Ureter (tissue), 1 donor: Measurements from ENCODE around the gene TRIP10. TPM values are rescaled to one million over a fixed set of nuclear protein-coding genes. Genes with fewer than 3 reads are reported as not detected.
"Not testable (repeated sequence)": the region's sequence is repeated elsewhere in the genome, so short reads cannot be mapped to it uniquely, and the experiment has no call there.

Source experiments
- DNase-seq: peaks from one replicate; pipeline ENCODE4 v3.0.0-alpha.2; 2020; ENCODE audit warnings: low spot score
- total RNA-seq: library from RNA; stranded (reverse); gene quantifications from one replicate; pipeline ENCODE4 v1.2.4, GENCODE V29; 2023
- donor health status: DM: yes; HTN: yes; CAD: no.

TRIP10 gene
- 86.0 TPM for total RNA-seq

DNA sequence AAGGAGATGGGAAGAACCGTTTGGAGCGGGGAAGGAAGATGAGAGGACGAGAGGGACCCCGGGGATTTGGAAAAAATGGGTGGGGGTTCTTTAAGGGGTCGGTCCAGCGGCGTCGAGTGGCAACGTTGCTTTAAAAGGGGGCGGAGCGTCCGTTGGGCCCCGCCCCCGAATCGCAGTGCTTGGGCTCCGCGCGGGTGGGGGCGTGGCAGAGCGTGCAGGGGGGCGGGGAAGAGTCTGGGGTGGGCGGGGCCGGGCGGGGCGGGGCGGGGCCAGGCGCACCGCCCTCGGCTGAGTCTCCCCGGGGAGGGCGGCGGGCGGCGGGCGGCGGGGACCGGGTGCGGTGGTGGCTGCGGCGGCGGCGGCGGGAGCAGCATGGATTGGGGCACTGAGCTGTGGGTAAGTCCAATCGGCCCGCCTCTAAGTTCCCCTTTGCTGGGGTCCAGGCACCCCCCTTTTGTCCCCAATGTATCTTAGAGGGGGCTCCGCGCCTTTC lies at the start of gene TRIP10:
Gene TRIP10, plus strand, starts transcription at position 291 of the 493 bp plus-strand sequence. Its CDS starts 82 bp downstream, at position 373.
- peak; percentile 88 for DNase-seq

DNA sequence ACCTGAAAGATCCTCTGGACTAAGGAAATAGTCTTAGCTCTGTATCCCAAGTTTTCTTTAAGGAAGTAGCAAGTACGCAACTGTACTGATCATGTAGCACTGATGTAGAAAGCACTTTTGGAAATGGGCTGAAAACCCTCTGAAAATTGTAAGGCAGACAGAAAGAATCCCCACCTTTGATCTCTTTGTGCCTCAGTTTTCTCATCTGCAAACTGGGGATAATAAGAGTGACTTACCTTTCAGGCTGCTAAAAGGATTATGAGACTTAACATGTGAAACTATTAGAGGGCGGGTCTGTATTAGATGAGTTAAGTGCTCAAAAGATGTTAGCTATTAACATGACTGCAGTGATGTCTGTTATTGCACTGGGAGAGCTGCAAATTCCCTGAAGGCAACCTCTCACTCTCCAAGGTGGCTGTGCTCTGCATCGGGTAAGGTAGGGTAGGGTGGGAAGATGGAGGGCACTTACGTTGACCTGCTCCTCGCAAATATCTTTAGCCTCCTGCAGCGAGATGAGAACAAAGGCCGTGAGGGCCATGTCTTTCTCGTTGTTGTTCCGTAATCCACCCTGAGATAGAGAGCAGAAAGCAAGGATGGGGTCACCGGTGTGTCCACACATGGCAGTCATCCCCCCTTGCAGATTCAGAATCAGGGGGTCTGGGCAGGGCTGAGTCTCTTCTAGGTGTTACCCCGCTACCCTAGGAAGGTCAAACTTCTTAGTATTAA lies 49.2 kb upstream of the TRIP10 start:
- no peak for DNase-seq

- no peak for DNase-seq
Observed at GRCh38 chr19:6691342-6691741, 48.1 kb upstream of the TRIP10 start.

- no peak for DNase-seq
Observed at GRCh38 chr19:6692027-6692426, 47.5 kb upstream of the TRIP10 start.

GRCh38 chr19:6693056-6693471 lies 46.4 kb upstream of the TRIP10 start:
- no peak for DNase-seq

GRCh38 chr19:6693681-6694080 lies 45.8 kb upstream of the TRIP10 start:
- DNase-seq, result no peak

- DNase-seq, result no peak
Observed at GRCh38 chr19:6694147-6694815, 45.2 kb upstream of the TRIP10 start.

GRCh38 chr19:6696239-6696820 lies 43.1 kb upstream of the TRIP10 start:
- no peak for DNase-seq

DNA sequence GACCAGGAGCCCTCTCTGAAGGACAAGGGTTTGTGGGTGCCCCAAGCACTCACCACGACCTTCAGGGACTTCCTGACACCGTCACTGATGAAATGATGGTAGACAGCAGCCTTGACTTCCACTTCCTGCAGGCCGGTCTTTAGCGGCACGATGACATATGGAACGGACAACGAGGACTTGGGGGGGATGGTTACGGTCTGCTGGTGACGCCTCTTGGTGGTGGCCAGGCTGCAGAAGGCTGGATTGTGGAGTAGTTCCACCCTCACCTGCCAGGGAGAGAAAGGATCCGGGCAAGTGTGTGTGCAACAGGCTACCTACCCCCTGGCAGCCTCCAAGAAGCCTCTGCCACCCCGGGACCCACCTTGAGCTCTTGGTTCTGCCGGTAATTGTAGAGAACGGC lies 42.2 kb upstream of the TRIP10 start:
- no peak for DNase-seq

GRCh38 chr19:6699935-6700334 lies 39.5 kb upstream of the TRIP10 start:
- no peak for DNase-seq

DNA sequence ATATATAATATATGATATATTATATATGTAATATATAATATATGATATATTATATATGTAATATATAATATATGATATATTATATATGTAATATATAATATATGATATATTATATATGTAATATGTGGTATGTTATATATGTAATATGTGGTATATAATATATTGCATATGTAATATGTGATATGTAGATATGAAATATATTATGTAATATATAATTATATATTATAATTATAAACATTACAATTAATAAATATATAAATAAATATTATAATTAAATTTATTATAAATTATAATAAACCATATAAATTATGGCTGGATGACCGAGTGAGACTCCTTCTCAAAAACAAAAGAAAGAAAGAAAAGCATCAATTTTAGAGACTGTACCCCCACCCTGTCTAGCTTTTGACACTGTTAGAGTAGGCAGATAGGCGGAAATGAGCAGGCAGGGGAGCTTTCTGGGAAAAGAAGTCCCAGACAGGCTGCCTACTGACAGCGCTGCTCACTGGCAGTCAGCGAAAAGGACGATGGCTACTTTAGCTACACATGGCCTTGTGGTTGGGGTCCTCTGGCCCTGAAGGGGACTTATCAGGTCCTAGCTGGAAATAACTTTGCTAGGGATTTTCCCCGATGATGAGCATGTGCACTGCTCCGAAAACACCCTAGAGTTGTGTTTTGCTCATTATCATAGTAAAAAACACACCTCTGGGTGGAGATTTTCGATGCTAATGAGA lies 38.7 kb upstream of the TRIP10 start:
- DNase-seq, result no peak

DNA sequence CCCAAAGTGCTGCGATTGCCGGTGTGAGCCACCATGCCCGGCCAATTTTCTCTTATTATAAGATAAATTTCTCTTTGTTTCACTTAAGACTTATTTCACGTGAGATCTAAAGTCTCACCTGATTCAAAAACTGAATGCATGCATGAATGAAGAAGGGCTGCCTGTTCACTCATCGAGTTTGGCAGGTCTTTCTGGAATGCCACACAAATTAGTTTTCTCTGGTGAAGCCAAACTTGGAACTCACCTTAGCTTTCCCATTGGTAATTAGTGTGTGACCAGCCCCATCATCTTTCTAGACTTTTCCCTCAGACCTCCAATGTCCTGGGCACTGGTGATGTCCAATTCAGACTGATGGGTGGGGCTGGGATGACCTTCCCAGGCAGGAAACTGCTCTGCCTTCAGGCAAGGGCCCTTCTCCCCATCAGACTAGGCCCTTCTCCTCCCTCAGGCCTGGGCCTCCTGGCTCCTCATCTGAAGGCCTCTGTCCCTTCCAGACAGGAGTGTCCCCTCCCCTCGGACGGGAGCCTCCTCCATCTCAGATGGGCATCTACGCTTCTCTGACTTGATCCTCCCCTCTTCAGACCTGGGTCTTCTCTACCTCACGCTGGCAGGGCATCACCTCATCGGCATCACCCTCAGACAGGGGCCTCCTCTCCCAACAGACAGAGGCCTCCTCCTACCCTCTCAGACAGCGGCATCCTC lies 33.4 kb upstream of the TRIP10 start:
- no peak for DNase-seq

- DNase-seq, result no peak
Observed at GRCh38 chr19:6706633-6706958, 32.9 kb upstream of the TRIP10 start.

DNA sequence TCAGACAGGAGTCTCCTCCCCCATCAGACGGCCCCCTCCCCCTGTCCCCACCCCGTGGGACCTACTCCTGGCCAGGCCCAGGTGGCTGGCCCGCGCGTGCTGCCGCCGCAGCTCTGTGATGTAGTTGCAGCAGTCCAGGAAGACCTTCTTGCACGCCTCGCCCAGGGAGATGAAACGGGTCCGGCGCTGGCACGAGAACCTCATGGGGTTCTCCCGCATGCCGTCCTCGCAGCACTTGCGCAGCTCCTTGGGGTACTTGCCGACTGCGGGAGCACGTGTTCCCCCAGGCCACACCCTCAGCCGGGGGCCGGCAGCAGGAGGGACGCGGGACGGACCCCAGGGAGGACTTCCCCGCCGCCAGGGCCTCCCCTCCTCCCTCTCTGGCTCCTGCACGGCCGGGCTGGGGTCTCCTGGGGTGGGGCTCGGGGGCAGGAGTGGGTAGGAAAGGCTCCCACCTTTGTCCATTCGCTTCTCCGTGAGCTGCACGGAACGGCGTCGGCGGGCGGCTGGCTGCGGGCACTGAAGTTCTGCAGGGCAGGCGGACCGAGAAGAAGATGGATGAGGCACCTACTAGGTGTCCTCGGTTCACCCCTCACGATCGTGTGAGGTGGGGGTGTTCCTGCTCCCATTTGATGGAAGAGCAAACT lies 32.3 kb upstream of the TRIP10 start:
- no peak for DNase-seq

DNA sequence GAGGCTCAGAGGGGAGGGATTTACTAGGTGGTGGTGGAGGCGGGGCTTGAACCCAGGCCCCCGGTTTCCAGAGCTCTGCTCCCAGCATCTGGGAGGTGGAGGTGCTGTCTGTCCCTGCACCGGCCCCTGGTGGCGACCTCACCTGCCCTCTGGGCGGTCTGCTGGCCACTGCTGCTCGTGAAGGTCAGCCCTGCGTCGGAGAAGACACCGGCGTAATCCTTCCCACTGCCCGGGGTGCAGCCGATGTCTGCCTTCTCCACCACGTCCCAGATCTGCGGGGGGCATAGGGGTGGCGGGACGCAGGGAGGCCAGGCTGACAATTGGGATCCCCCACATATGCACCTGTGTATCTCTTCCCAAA lies 31.8 kb upstream of the TRIP10 start:
- no peak for DNase-seq

DNA sequence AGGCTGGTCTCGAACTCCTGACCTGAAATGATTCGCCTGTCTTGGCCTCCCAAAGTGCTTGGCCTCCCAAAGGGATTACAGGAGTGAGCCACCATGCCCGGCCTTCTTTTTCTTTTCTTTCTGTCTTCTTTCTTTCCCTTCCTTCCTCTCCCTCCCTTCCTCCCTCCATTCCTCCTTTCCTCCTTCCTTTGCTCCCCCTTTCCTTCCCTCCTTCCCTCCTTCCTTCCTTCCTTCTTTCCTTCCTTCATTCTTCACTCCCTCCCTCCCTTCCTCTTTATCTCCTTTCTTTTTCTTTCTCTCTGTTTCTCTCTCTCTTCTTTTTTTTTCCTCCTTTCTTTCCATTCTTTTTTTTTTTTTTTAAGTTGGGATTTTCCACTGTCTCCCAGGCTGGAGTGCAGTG lies 31.1 kb upstream of the TRIP10 start:
- no peak for DNase-seq

DNA sequence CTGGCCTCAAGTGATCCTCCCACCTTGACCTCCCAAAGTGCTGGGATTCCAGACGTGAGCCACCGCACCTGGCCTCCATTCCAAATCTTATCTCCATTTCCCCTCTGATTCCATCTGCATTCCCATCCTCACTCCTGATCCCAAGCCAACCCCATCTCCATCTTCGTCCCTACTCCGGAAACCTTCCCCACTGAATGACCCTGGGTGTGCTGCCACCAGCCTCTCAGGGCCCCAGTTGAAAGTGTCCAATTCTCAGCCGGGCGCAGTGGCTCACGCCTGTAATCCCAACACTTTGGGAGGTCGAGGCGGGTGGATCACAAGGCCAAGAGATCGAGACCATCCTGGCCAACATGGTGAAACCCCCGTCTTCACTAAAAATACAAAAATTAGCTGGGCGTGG lies 30.6 kb upstream of the TRIP10 start:
- DNase-seq, result not testable (repeated sequence)

- DNase-seq, result no peak
Observed at GRCh38 chr19:6709549-6709948, 29.9 kb upstream of the TRIP10 start.

DNA sequence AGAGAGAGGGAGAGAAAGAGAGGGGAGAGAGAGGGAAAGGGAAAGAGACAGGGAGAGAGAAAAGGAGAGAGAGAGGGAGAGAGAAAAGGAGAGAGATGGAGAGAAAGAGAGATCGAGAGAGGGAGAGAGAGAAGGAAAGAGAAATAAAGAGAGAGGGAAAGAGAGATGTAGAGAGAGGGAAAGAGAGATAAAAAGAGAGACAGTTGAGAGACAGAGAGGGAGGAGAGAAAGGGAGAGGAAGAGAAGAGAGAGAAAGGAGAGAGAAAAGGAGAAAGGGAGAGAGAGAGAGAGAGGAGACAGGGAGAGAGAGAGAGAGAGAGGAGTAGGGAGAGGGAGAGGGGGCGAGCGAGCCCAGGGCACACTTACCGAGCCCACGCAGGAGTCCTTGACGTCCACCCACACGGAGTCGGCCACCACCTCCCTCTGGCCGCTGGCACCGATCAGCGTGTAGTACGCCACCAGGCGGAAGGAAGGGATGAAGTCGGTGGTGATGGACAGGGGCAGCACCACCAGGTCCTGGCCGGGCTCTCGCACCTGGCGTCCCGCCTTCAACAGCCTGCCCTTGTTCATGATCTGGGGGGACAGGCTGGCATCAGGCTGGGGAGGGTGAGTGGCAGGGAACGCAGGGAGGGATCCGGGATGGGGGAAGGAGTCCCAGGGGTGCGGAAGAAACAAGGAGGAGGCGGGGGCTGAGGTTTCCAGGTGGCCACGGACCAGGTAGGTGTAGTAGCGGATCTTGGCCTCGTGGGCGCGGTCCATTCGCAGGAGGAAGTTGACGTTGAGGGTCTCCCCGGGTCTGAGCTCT lies 29.0 kb upstream of the TRIP10 start:
- DNase-seq, result no peak

GRCh38 chr19:6711078-6711361 lies 28.5 kb upstream of the TRIP10 start:
- no peak for DNase-seq

DNA sequence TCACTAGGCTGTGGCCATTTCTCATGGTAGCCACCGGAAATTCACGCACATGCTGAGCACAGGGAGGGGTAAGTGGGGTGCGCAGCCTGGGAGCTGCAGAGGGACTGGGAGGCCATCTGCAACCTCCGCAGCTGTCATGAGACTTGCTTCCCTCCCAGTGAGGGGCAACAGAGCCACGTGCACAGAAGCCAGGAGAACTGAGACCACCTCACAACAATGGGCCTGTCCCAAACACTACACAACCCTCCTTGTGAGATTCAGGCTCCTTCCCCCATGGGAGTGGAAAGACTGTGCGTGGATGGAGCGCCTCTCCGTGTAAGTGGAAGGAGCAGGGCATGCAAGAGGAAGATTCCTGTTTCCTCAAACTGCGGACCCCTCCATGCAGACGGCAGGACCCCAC lies 27.9 kb upstream of the TRIP10 start:
- no peak for DNase-seq
